Stomach (tissue), 4 donors: ENCODE measurements around the gene FETUB.

Experiments
- CTCF ChIP-seq, 7 experiments: fragments of 450-650 bp in 4 of 7; fragments of 200-600 bp in 3 of 7; sonication (generic) in 3 of 7; IDR thresholded peaks; one replicate each; pipeline ENCODE4 v1.5.1; 2016 to 2019; ENCODE audit warnings: antibody characterized with exemption in 7 of 7, control low read depth in 2 of 7, mild to moderate bottlenecking in 1 of 7
- POLR2AphosphoS5 ChIP-seq, 3 donors: sonication (generic); formaldehyde crosslinking; IDR thresholded peaks; one replicate each; pipeline ENCODE4 v1.6.1; 2016; ENCODE audit warnings: antibody characterized with exemption in 3 of 3

DNA sequence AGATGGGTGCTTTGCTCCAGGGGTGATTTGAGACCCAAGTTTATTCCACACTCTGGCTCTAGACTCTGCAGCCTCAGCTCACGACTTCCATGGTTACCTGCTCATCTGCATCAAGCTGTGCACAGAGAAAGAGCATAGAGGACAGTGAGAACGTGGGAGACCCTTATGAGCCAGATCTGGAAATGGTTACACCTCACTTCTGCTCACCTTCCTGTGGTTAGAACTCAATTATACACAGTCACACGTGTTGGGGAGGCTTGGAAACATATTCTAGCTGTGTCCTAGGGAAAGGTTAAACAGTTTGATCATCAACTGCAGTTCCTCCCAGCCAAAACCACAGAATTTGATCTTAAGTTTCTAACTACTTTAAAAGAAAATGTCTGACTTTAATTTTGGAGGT, 1.8 kb downstream of the FETUB start:
- TF ChIP-seq POLR2AphosphoS5 (IDR thresholded peaks at IDR 0.05) (no peak), CTCF (IDR thresholded peaks at IDR 0.05) (no peak)
